A673 (cell line): ENCODE data around the gene CHD2. TPM values are rescaled to one million over a fixed set of nuclear protein-coding genes. Genes with fewer than 3 reads are reported as not detected.
"Not testable (repeated sequence)": the region's sequence is repeated elsewhere in the genome, so short reads cannot be mapped to it uniquely, and the experiment has no call there.

Source experiments
- BruUV-seq: library from RNA; stranded (reverse); fragments of 400-500 nt; replicated peaks from 2 replicates; lab custom pipeline; 2021; lab: Mats Ljungman, UMichigan
- CTCF ChIA-PET: fragments of 300-600 bp; sonication (Branson Sonifier 250); formaldehyde crosslinking; loops from one replicate; lab custom pipeline; 2022; ENCODE audit warnings: antibody characterized with exemption; lab: Charles Lee
- POLR2A ChIA-PET: fragments of 300-600 bp; sonication (Branson Sonifier 250); formaldehyde crosslinking; loops from one replicate; lab custom pipeline; 2022; ENCODE audit warnings: antibody characterized with exemption; ENCODE audit not compliant: low non-redundant PET; lab: Charles Lee
- DNase-seq: peaks from one replicate; pipeline ENCODE4 v3.0.0-alpha.2; 2015; ENCODE audit warnings: low spot score
- H3K27ac ChIP-seq: fragments of 200-600 bp; sonication (generic); 2 replicates; pipeline ENCODE4 v1.5.1; 2016; ENCODE audit warnings: mixed run types, low read depth, mild to moderate bottlenecking, mixed read lengths, antibody characterized with exemption, low read length; ENCODE audit not compliant: poor library complexity, severe bottlenecking
- H3K27me3 ChIP-seq: fragments of 200-600 bp; sonication (generic); replicated peaks from 2 replicates; pipeline ENCODE4 v1.6.1; 2017; ENCODE audit warnings: mixed run types, low read depth, mild to moderate bottlenecking, mixed read lengths, antibody characterized with exemption, low read length; ENCODE audit not compliant: insufficient read depth, poor library complexity
- H3K36me3 ChIP-seq: fragments of 200-600 bp; sonication (generic); 2 replicates; pipeline ENCODE4 v1.6.1; 2016; ENCODE audit warnings: mixed run types, mild to moderate bottlenecking, mixed read lengths, antibody characterized with exemption, low read length; ENCODE audit not compliant: insufficient read depth, poor library complexity, severe bottlenecking
- H3K4me1 ChIP-seq: fragments of 200-600 bp; sonication (generic); 2 replicates; pipeline ENCODE4 v1.6.1; 2017; ENCODE audit warnings: mixed run types, mild to moderate bottlenecking, mixed read lengths, antibody characterized with exemption, low read length; ENCODE audit not compliant: insufficient read depth, poor library complexity, severe bottlenecking
- H3K4me3 ChIP-seq: fragments of 200-600 bp; sonication (generic); 2 replicates; pipeline ENCODE4 v1.5.1; 2016; ENCODE audit warnings: low read depth, mixed run types, mild to moderate bottlenecking, mixed read lengths, low read length; ENCODE audit not compliant: poor library complexity, severe bottlenecking
- H3K9me3 ChIP-seq: fragments of 200-600 bp; sonication (generic); 2 replicates; pipeline ENCODE4 v1.6.1; 2016; ENCODE audit warnings: mixed run types, low read depth, mild to moderate bottlenecking, mixed read lengths, antibody characterized with exemption, low read length; ENCODE audit not compliant: poor library complexity, severe bottlenecking
- EZH2 ChIP-seq: fragments of 200-600 bp; sonication (generic); IDR thresholded peaks from 2 replicates; pipeline ENCODE4 v1.6.1; 2017; ENCODE audit warnings: borderline replicate concordance, low read depth, mild to moderate bottlenecking, mixed read lengths, antibody characterized with exemption, low read length; ENCODE audit not compliant: poor library complexity, severe bottlenecking
- intact Hi-C: fragments of 100-400 bp; cut with micrococcal nuclease; formaldehyde crosslinking; loops from one replicate; pipeline ENCODE4 v1.10.0; 2022; ENCODE audit not compliant: unreplicated experiment
- total RNA-seq: library from RNA; stranded (reverse); gene quantifications from 2 replicates; pipeline ENCODE4 v1.2.3, GENCODE V29; 2021
- TF ChIP-seq, protein P1 (sequence below): fragments of 300-800, 200-600 bp; sonication (generic); conservative IDR thresholded peaks from 2 replicates; pipeline ENCODE4 v1.5.1; 2017; ENCODE audit warnings: low read depth, mild to moderate bottlenecking, antibody characterized with exemption, low read length, moderate library complexity, mixed read lengths

CHD2 gene
- total RNA-seq, 1 experiment from 2014 or later: 75.7 TPM

DNA sequence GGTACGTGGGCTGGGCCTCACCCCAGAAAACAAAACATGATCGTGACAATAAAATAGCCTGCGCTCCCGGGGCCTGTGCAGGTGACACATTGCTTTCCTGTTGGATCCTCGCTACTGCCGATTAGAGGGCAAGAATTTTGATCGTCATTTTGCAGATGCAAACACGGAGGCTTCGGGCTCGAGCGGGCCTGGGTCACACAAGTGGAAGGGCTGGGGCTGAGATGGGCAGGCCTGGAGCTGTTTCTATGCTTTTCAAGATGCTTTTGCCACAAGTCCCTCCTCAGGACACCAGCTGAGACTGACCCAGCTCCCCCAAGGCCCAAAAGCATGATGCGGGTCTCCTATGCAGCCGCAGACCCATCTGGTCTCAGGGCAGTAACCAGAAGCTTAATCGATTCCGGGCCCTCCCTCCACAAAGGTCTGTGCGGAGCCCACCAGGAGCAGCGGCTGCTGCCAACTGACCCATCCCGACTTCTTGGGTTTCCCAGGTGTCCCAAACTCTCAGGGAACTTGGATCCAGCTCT is 158.8 kb downstream of the CHD2 start:
- Histone ChIP-seq H3K36me3 (no peaks in the 10 kb centered on the region), H3K9me3 (no peaks in the 10 kb centered on the region), H3K27me3 (no peaks in the 10 kb centered on the region), H3K4me1 (peaks cover 27% of the 10 kb centered on the region), H3K27ac (no peak overlapping the region), H3K4me3 (no peak overlapping the region)
- intact Hi-C loops: no loop called here
- BruUV-seq: no TSS peak
- DNase-seq: no peak
- no peak for TF ChIP-seq EZH2
- TF ChIP-seq, protein P1, sequence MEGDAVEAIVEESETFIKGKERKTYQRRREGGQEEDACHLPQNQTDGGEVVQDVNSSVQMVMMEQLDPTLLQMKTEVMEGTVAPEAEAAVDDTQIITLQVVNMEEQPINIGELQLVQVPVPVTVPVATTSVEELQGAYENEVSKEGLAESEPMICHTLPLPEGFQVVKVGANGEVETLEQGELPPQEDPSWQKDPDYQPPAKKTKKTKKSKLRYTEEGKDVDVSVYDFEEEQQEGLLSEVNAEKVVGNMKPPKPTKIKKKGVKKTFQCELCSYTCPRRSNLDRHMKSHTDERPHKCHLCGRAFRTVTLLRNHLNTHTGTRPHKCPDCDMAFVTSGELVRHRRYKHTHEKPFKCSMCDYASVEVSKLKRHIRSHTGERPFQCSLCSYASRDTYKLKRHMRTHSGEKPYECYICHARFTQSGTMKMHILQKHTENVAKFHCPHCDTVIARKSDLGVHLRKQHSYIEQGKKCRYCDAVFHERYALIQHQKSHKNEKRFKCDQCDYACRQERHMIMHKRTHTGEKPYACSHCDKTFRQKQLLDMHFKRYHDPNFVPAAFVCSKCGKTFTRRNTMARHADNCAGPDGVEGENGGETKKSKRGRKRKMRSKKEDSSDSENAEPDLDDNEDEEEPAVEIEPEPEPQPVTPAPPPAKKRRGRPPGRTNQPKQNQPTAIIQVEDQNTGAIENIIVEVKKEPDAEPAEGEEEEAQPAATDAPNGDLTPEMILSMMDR: no peak
- ChIA-PET CTCF (no interaction called here), POLR2A (no interaction called here)

DNA sequence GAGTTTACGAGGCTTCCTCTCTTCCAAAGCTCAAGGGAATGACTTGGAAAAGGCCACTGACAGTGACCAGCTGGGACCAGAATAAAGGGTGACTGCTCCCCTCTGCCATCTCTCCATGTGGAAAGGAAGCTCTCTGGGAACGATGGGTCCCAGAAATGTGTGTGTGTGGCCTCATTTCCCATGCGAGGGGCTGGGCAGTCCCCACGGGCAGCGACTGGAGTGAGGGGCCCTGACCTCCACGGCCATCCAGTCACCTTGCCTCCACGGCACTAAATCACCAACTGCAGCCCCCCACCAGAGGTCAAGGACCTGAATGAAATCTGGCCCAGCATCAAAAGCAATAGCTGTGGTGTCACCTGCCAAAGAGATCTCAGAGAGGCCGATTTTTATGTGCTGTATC is 159.3 kb downstream of the CHD2 start:
- ChIA-PET CTCF (interaction anchor here (1.4 kb wide), 1 partner anchor 29 kb away, joined by 4 read pairs; no protein-coding TSS in a partner anchor), POLR2A (no interaction called here)
- Histone ChIP-seq H3K4me3 (no peak overlapping the region), H3K27ac (no peak overlapping the region), H3K36me3 (no peaks in the 10 kb centered on the region), H3K27me3 (no peaks in the 10 kb centered on the region), H3K9me3 (no peaks in the 10 kb centered on the region), H3K4me1 (peaks cover 27% of the 10 kb centered on the region)
- intact Hi-C loops: no loop called here
- BruUV-seq: no TSS peak
- no peak for DNase-seq
- TF ChIP-seq, protein P1: no peak
- no peak for TF ChIP-seq EZH2

DNA sequence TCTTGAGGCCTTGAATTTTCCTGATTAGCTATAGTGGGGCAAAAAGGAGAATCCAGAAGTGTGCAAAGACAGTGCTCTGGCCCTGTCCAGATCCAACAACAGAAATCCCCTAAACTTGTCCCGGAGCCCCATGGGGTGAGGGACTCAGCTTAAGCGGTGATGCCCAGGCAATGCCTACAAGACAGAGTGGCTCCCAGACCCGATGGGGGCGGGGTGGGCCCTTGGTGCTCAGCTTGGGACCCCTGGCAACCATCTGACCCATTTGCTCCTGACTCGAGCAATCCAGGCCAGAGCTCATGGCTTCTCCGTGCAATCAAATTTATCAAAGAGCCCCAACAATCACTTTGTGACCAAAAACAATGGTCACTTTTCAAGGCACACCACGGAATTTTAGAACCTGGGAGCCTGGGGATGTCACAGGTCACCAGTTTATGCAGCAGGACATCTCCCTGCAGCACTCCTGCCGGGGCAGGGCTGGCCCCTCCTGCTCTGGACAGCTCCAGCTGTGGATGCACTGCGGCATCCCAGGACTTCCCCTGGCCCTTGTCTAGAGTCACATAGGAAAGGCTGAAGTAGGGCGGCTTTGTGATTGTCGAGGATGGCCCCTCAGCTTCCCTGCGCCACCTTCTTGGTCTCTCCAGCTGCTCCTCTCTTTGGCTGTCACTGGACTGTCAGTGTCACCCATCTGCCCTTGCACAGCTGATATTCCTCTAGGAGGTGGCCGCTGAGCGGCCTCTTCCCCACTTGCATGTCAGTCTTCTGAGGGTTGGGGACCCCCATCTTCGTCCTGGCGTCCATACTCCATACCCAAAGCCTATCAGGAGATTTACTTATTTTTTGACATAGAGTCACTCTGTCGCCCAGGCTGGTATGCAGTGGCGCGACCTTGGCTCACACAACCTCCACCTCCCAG is 160.5 kb downstream of the CHD2 start:
- Histone ChIP-seq H3K4me3 (no peak overlapping the region), H3K4me1 (peaks cover 27% of the 10 kb centered on the region), H3K27ac (peak overlapping the region; percentile 17), H3K27me3 (no peaks in the 10 kb centered on the region), H3K36me3 (no peaks in the 10 kb centered on the region), H3K9me3 (no peaks in the 10 kb centered on the region)
- CTCF ChIA-PET: interaction anchor here (1.4 kb wide), 1 partner anchor 30 kb away, joined by 4 read pairs; no protein-coding TSS in a partner anchor
- TF ChIP-seq, protein P1: no peak
- TF ChIP-seq EZH2: no peak
- no TSS peak for BruUV-seq
- intact Hi-C loops: no loop called here
- POLR2A ChIA-PET: no interaction called here
- no peak for DNase-seq

DNA sequence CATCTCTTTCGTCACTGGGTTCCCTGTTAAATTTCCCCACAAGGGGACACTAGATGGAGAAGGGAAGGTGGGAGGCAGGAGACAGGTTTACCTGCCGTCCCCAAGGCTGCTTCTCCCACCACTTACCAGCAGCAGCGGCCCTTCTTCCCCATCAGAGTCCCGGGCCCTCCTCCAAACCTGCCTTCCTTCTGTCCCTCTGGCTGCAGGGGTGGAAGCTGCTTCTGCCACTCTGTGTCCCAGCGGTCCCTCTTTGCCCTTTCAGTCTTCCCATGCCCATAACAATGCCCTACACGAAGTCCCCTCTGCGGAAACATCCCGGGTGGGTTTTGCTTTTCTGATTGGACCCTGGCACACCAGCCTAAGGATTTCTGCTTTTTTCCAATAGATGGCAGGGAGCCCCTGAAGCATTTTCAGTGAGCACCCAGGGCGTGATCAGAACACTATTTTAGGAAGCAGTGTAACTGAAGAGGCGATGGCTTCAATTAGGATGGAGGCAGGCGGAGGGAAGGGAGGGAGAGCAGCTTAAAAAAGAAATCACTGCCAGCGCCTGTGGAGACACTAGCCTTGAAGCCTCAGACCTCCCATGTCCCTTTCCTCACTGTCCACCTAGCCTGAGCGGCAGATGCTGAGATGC is 162.6 kb downstream of the CHD2 start:
- H3K27ac ChIP-seq, DNase-seq, H3K4me3 ChIP-seq, H3K27me3 ChIP-seq, intact Hi-C loops, POLR2A ChIA-PET, H3K36me3 ChIP-seq, BruUV-seq, H3K9me3 ChIP-seq: not testable (repeated sequence)
- peaks cover 27% of the 10 kb centered on the region for H3K4me1 ChIP-seq
- CTCF ChIA-PET: interaction anchor here (1.6 kb wide), 1 partner anchor 1057 kb away, joined by 4 read pairs; no protein-coding TSS in a partner anchor
